Left lobe of liver (tissue), 2 donors: ENCODE measurements around the gene UBE2E1. TPM values are rescaled to one million over a fixed set of nuclear protein-coding genes. Genes with fewer than 3 reads are reported as not detected.
A peak's percentile ranks its signal among the peaks of the same experiment; 100 is the strongest.
"Not testable (repeated sequence)": the region's sequence is repeated elsewhere in the genome, so short reads cannot be mapped to it uniquely, and the experiment has no call there.

Experiments used
- ATAC-seq: fragments of 200-7000 bp; cut with Tn5 transposase; one replicate; pipeline ENCODE4 v1.9.1; 2020; ENCODE audit warnings: mild to moderate bottlenecking, moderate library complexity
- DNase-seq: peaks from one replicate; pipeline ENCODE4 v3.0.0-alpha.2; 2020; ENCODE audit warnings: low spot score
- total RNA-seq: library from RNA; stranded (reverse); gene quantifications from one replicate; pipeline ENCODE4 v1.2.1, GENCODE V29; 2021
- donor health status: DM: no; HTN: no; CAD: no; lungs with moderate emphysema.
- donor health status: DM: no; HTN: yes; CAD: no.

UBE2E1 gene
- total RNA-seq, 1 donor from 2014 or later: 17.5 TPM

DNA sequence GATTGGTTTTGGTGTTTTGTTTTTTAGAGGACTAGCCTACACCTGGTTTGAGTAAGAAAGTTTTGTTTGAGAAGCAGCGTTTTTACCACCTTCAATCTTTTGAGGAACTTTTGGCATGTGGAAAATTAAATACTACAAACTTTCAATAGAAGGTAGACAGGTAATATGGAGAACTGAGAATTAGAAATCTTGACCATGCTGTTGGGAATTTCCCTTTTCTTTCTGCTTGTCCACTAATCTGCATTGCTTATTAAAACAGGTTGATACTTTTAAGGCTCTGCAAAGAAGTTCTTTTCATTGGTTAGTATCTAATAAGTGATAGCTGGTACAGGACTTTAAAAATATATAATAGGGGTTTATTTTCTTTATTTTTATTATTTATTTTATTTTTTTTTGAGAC lies 31.9 kb downstream of the UBE2E1 start:
- DNase-seq (no peak), ATAC-seq (no peak)

DNA sequence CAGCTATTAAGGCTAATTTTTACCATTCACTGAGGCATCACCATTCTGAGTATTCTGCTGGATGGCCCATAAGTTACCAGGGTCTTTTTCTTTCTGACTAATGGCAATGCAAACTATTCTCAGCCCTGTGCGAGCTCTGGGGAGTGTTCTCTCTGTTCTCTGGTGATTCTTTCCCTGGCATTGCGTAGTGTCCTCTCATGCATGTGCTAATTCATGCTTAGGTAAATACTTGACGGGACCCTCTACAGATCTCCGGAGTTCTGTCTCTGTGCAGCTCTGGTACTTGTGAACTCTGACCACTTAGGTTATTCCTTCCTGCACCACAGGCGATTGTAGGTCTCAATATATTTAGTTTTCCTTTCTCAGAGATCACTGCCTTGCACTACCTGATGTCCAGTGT lies 34.8 kb downstream of the UBE2E1 start:
- ATAC-seq (no peak), DNase-seq (no peak)

DNA sequence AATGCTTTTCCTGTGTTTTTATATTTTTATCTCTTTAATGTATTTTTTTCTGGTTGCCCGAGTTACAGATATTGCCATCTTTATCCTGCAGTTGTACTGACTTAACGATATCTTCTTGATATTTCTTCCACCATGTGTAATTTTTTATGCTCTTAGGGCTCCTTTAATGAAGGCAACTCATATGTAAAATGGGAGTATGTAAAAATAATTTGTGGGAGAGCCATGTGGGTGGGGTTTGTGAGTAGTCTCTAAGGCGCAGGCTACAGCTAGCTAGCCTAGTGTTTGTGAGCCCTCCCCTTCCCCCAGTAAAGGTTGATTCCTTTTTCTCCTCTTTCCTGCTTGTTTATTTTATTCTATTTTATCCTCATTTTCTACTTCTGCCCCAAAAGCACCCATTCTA lies 38.1 kb downstream of the UBE2E1 start:
- ATAC-seq: no peak
- no peak for DNase-seq

DNA sequence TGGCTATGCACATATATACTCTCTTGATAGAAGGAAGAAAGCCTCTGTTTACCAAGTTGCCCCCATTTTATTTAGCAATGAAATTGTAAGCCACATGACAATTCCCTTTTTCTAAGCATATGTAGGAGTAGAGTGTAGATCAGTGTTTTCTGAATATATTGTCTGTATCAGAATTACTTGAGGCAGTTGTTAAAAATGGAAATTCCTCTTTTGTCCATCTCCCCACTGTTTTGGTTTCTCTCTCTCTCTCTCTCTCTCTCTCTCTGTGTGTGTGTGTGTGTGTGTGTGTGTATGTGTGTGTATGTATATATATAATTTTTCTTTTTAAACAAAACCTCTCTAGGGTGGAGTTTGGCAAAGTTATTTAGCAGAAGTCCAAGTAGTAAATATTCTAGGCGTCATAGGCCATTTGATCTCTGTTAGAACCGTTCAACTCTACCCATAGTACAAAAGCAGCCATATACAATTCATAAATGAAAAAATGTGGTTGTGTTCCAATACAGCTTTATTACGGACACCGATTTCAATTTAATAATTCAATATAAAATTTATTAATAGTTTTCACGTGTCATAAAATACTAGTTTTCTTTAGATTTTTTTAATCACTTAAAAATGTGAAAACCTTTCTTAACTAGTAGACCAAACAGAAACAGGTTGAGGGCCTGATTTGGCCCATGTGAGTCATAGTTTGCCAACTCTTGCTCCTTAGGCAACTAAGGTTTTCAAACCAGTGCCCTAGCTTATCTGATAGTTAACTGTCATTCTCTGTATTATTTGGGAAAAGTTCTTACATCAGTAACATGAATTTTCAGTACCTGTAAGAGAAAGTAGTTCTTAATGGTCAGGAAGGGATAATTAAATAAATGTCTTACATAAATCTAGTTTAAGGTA lies 39.8 kb downstream of the UBE2E1 start:
- DNase-seq (no peak), ATAC-seq (no peak)

DNA sequence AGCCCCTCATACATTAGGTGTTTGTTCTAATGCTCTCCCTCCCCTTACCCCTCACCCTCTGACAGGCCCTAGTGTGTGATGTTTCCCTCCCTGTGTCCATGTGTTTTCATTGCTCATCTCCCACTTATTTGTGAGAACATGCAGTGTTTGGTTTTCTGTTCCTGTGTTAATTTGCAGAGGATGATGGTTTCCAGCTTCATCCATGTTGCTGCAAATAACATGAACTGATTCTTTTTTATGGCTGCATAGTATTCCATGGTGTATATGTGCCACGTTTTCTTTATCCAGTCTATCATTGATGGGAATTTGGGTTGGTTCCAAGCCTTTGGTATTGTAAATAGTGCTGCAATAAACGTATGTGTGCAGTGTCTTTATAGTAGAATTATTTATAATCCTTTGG lies 43.7 kb downstream of the UBE2E1 start:
- DNase-seq, ATAC-seq: not testable (repeated sequence)

DNA sequence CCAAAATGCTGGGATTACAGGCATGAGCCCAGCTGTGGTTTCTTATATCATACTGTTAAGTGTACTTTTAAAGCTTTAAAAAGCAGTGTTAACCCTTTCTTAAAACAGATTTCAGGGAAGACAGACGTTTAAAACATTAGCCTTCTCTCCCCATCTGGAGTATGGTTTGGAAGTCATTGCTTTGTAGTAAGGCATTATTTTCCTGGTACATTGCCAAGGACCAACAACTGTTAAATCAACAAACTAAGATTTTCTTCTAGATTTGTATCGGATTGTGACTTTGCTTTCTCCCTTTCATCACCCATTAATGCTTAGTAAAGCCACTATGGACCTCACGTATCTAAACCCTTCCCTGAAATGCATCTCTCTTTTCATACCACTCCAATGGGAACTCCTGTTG lies 50.5 kb downstream of the UBE2E1 start:
- ATAC-seq: no peak
- DNase-seq: no peak

DNA sequence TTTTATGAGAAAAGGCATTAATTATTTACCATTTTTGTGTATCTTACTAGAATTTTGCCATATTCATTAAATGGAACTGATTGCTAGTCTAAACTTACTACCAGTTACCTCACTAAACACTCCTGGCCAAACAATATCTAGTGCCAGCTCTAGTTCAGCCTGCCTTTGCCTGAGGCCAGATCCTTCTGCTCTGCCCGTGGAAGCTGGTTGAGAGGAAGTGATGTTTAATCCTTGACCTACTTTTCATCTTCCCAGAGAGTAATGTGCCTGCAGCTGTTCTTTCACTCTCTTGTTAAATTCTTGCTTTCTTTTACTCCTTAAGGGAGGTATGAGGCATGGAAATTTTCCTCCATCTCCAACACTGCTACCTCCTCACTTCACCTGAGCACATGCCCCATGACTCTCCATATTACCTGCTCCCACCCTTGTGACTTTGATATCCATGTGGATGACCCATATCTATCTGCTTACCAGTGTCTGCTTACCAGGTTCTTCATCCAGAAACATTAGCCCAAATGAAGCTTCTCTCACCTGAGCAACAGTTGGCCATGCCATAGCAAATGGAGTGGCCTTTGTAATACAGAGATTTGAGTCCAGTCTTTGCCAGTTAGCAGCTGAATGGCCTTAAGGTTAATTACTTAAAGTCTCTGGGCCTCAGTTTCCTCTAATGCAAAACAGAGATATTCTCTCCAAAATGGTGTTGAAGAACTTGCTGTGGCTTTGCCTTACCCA lies 53.4 kb downstream of the UBE2E1 start:
- ATAC-seq (peak; percentile 49), DNase-seq (no peak)

DNA sequence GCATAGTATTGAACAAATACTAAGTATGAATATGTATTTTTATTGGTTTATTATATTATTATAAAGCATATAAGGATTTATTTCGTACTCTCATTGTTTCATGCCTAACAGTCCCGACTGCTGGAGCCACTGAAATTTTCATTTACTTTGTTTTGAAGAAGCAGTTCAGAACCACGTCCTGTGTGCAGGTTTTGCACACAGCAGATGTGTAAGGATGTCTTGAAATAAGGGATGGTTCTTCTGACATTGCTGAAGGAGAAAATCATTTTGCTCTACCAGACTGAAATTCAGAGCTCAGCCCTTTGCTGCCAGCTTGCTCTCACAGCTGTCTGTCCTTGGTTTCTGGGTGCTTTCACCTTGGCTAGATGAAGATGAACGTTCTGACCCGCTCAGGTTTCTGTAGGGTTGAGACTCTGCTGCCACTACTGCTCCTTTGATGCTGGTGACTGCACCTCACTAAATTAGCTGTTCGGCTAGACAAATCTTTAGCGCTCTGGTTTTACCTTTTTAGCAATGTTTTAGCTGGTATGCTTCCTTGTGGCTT lies 54.2 kb downstream of the UBE2E1 start:
- ATAC-seq: no peak

DNA sequence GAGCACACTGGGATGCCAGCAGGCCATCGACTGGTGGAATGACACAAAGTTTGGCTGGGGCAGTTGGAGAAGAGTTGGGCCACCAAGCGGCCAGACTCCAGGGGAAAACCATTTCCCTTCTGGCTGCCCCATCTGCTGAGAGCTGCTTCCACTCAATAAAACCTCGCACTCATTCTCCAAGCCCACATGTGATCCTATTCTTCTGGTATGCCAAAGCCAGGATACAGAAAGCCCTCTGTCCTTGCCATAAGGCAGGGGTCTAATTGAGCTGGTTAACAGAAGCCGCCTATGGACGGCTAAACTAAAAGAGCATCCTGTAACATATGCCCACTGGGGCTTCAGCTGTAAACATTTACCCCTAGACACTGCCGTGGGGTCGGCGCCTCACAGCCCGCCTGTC lies 55.9 kb downstream of the UBE2E1 start:
- ATAC-seq (no peak), DNase-seq (no peak)

More for the DNA sequence above, 54.2 kb downstream of the UBE2E1 start:
- no peak for DNase-seq

DNA sequence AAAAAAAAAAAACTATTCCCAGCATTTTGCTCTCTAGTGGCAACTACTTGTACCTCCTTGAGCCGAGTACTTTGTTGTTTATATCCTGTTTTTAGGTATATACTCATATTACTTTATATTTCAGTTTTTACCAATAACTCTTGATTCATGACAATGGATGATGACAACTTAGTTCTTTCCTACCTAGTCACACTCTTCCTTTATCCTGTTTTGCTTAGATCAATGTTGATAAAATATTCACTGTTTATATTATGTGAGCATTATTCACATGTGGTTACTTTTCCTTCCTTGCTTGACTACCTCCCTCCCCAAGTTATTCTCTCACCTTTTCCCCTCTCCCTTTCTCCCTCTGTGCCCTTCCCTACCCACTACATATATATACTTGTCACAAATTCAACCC lies 57.3 kb downstream of the UBE2E1 start:
- DNase-seq (no peak), ATAC-seq (no peak)

DNA sequence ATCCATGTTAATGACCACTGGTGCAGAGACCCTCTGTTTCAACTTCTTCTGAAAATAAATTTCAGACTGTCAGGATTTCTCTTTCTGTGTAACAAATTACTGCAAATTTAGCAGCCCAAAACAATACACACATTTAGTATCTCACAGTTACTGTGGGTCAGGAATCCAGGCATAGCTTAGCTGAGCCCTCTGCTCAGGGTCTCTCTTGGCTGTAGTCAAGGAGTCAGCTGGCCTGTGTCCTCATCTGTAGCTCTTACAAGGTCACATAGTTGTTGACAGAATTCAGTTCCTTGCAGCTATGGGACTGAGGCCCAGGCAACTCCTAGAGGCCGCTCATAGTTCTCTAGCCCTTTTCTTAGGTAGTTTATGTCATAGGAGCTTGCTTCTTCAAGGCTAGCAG lies 59.2 kb downstream of the UBE2E1 start:
- ATAC-seq (peak; percentile 36), DNase-seq (no peak)

DNA sequence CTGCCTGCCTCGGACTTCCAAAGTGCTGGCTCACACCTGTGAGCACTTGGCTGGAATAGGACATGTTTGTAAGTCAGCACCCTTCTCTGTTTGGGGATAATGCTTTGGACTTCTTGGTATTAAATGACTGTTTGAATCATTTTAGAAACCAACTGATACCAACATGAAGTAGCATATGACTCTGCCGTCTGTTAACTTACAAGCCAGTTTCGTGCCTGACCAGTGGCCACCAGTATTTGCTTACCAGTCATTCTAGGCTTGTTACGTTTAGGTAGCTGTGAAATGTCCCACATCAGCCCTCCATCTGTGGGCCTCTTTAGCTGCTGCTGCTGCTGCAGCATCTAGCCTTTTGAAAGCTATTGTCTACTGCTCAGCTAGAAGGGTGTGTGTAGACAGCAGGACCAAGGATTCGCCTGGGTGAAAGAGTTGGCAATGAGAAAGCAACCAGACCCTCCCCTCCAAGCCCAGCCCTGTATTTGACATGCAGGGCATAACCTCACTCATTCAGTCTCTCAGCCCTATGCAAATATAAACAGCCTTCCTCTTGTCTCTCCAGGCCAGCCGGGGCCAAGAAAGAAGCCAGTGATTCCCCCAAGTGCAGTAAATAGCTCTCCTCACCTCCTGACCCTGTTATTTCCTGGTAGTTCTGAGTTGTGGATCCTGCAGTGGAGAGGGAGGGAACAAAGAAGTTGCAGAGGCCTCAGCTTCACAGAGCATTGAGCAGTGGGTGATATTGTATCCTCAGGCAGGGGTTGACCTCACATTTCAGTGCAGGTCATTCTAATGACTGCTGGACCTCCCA lies 60.0 kb downstream of the UBE2E1 start:
- DNase-seq (no peak), ATAC-seq (peak; percentile 75)

DNA sequence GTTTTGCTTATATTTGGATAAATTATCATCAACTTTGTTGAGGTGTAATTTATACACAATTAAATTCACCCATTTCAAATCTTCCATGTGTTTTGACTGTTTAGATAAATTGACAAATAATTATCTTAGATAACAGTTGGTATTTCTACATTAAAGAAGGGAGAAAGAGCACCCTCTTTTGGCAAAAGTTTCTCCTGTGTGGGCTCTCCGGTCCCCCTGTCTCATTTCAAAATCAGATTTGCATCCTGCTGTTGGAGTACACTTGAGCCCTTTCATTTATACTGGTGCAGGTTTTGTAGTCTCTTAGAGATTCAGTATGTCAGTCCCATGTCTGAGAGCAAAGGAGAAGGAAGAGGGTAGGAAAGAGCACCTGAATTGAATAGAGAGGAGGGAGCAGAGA lies 61.6 kb downstream of the UBE2E1 start:
- ATAC-seq (no peak), DNase-seq (no peak)

DNA sequence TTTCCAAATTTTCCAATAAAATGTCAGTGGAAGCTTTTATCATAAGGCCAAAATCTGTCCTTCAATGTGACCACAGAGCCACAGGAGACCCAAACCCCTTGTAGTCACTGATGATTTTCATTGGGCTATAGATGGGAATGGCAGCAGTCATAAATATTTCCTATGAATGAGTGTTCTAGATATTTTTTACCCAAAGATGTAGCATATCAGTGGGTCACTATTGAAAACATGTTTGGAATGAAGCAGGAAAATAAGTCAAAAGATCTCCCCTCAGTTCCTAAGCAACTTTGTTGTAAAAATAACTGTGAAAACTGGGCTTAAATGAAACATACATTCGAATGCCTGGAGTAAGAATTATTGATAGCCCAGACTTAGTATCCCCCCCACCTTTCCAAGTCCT lies 62.1 kb downstream of the UBE2E1 start:
- DNase-seq (no peak), ATAC-seq (no peak)

DNA sequence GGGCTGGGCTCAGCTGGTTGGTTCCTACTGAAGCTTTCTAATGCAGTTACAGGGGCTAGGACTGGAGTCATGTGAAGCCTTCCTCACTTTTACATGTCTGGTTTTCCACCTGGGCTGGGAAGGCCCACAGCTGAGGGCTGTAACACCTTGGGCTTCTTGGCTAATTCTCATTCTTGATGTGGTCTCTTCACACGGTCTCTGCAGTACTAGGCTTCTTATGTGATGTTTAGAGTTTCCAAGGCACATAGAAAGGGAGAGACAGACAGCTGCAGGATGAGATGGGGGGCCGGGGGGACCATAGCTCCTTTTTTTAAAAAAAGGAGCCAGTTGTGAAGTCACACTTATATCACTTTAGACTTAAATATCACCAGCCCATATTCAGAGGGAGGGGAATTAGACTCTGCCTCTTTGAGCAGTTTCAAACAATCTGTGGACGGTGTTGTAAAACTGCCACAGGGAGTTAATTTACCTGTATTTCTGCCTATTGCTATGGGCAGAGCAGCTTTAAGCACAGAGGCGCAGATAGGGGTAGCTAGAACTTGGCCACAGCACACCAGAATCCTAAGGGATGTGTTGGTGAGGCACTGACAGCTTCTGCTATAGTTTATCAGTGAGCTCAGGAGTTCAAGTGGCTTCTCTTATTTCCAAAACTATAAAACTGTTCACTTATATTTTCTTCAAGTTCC lies 64.4 kb downstream of the UBE2E1 start:
- DNase-seq (no peak), ATAC-seq (no peak)

DNA sequence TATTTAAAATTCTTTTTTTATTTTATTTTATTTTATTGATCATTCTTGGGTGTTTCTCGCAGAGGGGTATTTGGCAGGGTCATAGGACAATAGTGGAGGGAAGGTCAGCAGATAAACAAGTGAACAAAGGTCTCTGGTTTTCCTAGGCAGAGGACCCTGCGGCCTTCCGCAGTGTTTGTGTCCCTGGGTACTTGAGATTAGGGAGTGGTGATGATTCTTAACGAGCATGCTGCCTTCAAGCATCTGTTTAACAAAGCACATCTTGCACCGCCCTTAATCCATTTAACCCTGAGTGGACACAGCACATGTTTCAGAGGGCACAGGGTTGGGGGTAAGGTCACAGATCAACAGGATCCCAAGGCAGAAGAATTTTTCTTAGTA lies 64.9 kb downstream of the UBE2E1 start:
- ATAC-seq, DNase-seq: not testable (repeated sequence)

DNA sequence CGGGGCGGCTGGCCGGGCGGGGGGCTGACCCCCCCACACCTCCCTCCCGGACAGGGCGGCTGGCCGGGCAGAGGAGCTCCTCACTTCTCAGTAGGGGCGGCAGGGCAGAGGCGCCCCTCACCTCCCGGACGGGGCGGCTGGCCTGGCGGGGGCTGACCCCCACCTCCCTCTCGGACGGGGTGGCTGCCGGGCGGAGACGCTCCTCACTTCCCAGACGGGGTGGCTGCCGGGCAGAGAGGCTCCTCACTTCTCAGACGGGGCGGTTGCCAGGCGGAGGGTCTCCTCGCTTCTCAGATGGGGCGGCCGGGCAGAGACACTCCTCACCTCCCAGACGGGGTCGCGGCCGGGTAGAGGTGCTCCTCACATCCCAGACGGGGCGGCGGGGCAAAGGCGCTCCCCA lies 65.6 kb downstream of the UBE2E1 start:
- not testable (repeated sequence) for ATAC-seq, DNase-seq

DNA sequence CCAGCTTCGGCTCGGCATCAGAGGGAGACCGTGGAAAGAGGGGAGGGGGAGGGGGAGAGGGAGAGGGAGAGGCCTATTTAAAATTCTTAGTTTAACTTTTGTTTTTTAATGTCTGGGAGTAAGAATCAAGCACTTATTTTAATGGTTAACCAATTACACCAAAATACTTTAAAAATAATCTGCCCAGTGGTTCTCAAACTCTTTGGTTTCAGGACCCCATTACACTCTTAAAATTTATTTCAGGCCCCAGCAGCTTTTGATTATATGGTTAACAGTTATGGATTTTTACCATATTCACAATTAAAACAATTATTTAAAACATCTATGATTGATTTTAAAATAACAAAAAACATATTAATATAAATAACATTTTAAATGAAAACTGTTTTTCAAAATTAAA lies 66.6 kb downstream of the UBE2E1 start:
- ATAC-seq: no peak
- DNase-seq: no peak

DNA sequence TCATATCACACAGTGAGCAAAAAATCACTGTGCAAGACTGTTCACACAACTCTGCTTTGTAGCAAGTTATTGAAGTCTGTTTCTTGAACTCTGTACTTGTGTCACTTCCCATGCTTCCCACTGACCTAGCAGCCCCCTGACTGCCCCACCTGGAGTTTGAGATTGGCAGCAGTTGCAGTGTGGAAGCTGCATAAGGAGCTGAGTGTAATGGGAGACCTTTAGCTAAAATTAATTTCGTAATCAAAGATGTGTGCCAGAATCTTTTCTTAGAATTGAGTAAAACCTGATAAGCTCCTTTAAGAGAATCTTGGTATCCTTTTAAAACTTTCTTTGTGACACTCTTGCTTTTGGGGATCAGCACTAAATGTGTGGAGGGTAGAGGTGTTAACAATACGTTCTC lies 68.2 kb downstream of the UBE2E1 start:
- ATAC-seq (no peak), DNase-seq (no peak)

DNA sequence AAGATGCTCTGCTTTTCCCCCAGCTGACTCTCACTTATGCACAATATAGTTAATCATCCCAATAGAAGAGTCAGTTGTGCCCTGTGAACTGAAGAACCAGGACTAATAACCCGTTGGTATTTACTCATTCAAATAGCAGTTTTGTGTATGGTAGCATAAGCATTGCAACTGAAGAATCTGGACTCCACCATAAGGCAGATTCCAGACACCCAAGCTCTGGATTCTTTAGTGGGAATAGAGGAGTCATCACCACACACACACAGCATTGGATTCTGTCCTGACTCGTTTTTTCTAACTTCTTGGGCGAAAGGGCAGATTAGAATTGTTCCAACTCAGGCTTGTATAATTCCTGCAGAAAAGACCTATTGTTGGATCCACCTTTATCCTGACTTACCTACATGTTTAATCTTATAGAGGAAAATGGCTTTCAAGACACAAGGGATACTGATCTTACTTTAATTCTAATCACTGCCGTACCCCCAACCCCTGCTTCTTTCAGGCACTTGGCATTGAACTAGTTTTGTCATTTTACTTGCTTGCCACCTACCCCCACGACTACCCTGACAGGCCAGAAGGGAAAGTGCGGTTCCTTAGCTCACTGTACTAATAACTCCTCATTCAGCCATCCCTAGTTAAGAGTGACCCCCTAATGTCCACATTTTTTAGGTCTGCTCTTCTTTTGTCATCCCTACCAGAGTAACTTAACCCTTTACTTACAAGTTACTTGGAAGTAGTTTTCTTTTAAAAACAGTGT lies 68.8 kb downstream of the UBE2E1 start:
- DNase-seq: no peak
- ATAC-seq: no peak
